Activated CD8-positive, alpha-beta memory T cell treated with anti-CD3 and anti-CD28 coated beads, Interleukin-2, amount 50 U/mL, for 4 hours (primary cell): Measurements from ENCODE around the gene PSMF1.
"Not testable (repeated sequence)": the region's sequence is repeated elsewhere in the genome, so short reads cannot be mapped to it uniquely, and the experiment has no call there.

ENCODE experiments used
- DNase-seq: peaks from one replicate; pipeline ENCODE4 v3.0.0-alpha.2; 2020

The PSMF1 gene

DNA sequence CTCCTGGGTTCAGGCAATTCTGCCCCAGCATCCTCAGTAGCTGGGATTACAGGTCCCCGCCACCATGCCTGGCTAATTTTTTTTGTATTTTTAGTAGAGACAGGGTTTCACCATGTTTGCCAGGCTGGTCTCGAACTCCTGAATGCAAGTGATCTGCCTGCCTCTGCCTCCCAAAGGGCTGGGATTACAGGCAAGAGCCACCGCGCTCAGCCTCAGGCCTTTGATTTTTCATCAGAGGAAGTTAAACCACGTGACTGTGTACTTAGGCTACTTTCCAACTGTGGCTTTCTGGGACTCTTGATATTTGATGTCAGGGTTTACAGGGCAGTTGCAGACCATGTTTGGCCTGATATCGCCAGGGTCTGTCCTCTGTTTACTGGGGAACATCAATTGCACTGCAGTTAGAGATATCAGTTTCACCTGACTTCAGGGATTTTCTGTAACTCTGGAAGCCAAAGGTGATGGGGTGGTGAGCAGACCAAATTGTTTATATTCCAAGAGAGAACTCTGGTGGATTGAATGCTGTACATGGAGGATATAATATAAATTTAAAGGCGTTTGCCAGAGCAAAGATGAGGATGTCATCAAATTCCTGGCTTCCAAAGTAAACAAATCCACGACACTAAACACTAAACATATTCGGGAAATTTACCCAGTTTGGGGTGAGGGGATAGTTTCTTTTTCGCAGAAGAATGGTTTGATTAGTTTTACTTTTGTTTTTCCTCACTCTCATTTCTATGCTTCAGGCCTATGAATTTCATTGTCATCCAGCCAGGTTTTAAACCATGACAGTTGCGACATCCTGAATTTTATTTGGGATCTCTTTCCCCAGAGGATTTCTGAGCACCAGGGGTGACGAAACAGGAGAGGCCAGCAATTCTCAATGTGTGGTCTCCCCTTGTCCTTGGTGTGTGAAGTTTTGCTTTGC is 4.2 kb downstream of the PSMF1 start:
- DNase-seq, result no peak

DNA sequence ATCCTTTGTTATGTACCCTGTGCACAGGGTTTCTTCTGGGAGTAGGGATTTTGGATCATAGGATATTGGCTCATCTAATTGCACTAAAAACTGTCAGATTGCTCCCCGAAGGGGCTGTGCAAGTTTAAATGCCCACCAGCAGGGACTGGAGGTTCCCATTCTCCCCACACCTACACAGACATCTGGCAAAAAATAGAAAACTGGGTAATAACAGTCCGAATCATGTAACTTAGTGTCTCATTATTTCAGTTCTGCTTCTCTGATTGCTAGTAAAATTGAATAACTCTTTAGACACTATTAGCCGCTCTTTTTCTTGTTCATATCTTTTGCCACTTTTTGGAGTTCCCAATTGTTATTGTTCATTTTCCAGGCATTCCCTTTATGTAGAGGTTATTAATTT is 5.3 kb downstream of the PSMF1 start:
- DNase-seq, result no peak

DNA sequence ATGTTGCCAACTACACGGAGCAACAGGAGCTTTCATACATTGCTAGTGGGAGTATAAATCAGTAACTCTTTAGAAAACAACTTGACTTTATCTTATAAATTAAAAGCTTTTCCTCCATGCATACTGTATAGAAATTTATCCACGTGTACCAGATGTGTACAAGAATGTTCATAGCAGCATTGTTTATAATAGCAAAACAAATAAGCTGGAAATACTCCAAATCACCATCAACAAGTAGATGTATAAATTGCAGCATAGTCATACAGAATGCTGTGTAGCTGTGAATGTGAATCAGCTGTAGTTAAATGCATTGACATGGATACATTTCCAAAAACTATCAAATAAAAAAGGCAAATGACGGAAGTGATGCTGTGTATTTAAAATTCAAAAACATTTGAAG is 6.0 kb downstream of the PSMF1 start:
- no peak for DNase-seq

DNA sequence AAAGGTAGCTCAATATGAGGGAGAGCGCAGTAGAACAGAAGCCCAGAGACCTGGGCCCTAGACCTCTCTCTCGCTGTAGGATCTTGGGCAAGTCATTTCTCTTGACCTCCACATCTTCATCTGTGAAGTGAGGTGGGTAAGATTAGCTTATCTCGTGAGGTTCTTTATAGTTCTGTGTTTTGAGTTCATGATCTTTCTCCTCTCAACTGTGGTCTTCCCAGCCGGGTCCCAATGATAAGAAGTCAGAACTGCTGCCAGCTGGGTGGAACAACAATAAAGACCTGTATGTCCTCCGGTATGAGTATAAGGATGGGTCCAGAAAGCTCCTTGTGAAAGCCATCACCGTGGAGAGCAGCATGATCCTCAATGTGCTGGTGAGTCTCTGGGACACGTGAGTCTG is 6.9 kb downstream of the PSMF1 start:
- no peak for DNase-seq

DNA sequence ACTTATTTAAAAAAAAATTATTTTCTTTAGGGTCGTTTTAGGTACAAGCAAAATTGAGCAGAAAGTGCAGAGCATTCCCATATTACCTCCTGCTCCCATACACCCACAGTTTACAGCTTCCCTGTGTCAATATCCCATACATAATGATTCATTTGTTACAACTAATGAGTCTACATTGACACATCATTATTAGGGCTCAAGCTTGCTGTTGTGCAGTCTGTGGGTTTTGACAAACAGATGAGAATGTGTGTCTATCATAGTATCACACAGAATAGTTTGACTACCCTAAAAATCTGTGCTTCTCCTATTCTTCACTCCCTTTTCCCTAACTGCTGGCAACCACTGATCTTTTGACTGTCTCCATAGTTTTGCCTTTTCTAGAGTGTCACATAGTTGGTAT is 9.4 kb downstream of the PSMF1 start:
- no peak for DNase-seq

DNA sequence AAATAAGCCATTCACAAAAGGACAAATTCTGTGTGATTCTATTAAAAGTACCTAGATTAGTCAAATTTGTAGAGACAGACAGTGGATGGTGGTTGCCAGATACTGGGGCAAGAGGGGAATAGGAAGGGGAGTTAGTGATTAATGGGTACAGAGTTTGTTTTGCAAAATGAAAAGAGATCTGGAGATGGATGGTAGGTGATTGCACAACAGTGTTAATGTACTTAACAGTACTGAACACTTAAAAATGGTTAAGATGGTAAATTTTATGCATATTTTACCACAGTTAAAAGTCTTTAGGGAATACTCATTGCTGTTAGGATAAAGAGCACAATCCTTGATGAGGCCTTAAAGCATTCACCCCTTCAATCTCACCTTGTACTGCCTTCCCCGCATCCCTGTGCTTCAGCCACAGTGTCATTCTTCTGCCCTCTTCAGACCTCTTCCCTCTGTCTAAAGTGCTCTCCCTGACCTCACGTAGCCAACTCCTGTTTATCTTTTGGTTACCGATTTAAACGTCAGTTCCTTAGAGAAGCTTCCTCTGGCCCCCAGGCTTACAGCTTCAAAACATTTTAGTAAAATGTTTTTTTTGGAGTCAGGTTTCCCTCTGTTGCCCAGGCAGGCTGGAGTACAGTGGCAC is 11.8 kb downstream of the PSMF1 start:
- no peak for DNase-seq

DNA sequence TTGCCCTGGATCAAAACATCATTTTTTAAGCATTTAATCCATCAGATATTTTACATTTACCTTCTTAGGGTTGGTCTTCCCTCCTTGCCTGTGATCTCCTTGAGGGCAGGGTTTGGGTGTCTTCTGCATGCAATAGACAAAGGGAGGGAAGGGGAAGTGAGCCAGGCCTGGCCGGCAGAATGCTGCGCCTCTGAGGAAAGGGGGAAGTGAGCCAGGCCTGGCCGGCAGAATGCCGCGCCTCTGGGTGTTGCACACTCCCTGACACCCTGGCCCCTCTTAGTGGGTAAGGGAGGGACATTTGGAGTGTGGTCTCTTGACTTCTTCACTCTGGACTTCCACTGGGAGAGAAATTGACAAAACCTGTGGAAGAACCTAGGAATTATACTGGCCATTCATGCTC is 12.4 kb downstream of the PSMF1 start:
- no peak for DNase-seq

DNA sequence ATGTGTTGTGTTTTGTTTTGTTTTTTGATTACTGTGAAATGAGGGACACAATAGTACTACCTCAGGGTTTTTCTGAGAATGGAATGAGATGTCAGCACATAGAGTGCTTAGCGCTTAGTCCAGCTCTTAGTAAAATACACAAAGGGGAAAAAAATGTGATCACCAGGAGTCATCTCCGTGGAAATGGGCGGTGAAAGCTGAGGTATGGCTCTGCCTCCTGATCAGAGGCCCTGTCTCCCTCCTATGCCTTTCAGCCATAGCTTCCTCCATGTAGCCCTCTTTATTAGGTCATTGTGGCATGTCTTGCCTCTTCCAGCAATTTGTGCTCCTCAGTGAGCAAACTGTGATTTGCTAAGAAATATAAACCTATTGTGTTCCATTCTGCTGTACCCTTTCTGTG is 13.0 kb downstream of the PSMF1 start:
- DNase-seq, result no peak

DNA sequence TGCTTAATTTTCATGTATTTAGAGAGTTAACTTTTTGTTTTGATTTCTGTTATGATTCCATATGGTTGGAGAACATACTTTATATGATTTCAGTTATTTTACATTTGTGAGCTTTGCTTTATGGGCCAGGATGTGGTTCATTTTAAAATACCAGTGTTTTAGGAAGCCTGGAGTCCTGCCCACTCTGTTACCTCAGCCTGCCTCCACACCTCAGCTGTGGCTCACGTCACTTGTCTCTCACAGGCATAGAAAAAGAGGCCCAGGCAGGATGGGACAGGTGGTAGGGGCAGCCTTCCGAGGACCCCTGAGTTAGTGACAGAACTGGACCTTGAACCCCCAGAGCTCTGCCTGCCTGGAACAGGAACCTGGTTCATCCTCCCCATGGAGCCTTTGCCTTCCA is 16.0 kb downstream of the PSMF1 start:
- no peak for DNase-seq

DNA sequence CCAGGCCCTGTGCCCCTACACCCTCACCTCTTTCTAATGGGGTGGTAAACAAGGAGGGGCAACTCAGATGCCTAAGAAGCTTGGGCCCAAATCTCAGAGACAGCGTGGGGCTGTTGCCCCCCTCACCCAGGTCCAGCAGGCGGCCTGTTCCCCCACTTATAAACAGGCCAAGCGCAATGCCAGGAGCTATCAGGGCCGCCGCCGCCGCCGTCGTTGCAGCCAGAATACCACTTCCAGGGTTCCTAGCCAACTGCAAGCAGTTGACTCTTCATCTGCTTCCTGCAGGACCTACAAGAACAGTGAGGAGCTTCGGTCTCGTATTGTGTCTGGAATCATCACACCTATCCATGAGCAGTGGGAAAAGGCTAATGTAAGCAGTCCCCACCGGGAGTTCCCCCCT is 16.4 kb downstream of the PSMF1 start:
- no peak for DNase-seq

DNA sequence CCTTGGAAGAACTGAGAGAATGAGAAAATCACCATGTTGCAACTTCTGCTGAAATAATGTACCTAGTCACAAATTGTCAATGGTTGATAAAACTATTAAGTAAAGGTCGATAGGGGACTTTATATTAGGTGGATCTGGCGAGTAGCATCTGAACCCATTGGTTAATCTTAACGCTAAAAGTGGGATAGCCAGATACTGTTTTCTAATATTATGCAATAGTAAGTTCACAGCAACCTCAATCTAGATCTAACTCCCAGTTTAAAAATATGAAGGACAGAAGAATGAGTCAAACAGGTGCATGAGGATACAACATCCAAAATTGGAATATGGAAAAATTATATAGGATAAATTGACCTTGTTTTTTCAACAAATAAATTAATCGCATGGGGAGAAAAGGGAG is 18.8 kb downstream of the PSMF1 start:
- DNase-seq, result no peak

DNA sequence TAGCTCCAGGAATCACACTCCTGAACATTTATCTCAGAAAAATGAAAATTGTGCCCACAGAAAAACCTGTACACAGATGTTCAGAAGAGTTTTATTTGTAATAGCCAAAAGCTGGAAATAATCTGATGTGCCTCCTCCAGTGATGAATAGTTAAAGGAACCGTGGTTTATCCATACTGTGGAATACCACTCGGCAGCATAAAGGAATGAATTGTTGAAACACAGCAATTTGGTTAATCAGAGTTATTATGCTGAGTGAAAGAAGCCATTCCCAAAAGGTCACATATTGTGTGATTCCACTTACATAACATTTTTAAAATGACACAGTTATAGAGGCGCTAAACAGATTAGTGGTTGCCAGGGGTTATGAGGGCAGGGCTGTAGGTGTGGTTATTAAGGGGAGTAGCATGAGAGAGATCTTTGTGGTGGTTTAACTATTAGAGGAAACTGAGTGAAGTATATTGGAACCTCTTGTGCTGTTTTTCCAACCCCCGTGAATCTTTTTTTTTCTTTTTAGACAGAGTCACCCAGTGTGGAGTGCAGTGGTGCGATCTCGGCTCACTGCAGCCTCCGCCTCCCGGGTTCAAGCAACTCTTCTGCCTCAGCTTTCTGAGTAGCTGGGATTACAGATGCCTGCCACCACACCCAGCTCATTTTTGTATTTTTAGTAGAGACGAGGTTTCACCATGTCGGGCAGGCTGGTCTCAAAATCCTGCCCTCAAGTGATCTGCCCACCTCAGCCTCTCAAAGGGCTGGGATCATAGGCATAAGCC is 26.2 kb downstream of the PSMF1 start:
- no peak for DNase-seq

DNA sequence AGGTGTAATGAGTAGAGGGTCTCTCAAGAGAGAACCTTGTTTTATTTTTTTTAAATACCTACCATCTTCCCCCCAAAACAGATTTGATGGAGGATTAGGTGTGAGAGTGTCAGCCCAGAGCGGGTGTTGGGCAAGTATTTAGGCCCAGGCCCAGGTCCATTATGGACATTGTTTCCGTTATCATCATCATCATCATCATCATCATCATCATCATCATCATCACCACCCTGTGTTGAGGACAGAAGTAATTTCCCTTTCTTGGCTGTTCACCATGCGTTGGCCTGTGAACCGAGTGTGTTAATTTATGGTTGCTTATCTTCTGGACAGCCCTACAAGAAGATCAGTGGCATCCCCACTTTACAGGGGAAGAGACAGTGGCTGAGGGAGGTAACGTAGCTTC is 28.6 kb downstream of the PSMF1 start:
- no peak for DNase-seq

DNA sequence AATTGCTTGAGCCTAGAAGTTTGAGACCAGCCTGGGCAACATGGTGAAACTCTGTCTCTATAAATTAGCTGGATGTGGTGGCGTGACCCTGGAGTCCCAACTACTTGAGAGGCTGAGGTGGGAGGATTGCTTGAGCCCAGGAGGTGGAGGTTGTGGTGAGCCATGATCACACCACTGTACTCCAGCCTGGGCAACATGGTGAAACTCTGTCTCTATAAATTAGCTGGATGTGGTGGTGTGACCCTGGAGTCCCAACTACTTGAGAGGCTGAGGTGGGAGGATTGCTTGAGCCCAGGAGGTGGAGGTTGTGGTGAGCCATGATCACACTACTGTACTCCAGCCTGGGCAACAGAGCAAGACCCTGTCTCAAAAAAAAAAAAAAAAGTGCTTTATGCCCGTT is 31.4 kb downstream of the PSMF1 start:
- DNase-seq, result not testable (repeated sequence)

DNA sequence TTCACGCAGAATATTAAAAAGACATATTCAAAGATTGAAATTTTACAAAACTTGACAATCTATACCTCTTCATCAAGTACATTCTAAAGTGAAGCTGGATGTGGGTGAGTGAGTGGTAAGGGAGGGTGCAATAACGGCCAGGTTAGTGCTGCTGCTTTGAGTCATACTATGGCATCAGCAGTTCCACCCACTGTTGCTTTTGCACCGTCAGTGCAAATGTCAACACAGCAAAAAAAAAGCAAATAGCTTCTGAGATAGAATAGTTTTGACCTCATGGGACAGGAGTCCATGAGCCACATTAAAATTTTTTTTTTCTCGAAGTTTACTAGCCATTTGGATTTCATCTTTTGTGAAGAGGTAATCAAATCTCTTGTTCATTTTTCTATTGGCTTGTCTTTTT is 31.8 kb downstream of the PSMF1 start:
- DNase-seq, result no peak

DNA sequence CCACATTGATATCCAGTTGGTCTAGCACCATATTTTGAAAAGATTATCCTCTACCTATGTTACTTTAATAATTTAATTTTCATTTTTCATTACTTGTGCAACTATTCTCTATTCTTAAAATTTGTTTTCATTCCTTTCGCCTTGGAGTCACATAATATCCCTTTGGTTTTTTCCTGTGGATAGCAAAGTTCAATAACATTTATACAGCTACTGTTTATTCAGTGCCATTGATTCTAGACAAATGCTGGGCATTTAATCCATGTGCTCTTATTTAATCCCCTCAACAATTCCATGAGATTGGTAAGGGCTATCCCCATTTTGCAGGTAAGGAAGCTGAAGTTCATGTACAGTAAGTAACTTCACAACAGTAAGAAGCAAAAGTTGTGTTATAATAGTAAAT is 32.6 kb downstream of the PSMF1 start:
- no peak for DNase-seq

DNA sequence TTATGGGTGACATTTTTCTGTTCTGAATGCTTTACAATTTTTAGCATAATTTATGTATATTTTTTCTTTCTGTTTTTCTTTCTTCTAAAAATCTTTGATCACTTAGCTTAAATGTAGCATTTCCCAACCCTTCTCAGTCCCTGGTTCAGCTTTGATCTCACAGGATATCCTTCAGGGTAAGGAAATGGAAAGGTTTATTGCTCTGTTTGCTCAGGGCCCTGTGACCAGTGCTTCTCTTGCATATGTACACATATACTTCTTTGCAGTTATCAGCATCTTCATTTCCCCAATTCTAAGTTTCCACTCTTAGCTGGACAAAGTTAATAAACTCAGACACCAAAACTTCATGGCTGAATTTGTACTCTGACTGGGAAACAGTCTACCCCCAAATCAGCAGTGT is 35.8 kb downstream of the PSMF1 start:
- no peak for DNase-seq

DNA sequence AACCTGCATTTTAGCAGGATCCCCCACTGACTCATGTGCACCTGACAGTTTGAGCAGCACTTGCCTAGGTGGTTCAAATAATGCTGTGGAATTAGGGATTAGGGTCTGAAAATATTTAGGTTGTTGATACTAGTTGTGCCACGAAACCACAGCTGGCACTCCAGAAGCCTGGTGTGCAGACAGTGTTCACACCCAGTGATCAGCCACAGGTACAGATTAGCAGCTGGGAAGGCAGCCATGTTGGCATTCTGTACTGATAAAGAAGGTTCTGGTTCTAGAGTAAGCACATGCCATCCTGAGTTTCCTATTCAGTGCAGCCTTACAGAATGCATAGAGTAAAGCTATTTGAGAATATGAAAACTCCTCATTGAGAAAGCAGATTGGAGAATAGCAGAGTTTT is 36.3 kb downstream of the PSMF1 start:
- DNase-seq, result no peak

DNA sequence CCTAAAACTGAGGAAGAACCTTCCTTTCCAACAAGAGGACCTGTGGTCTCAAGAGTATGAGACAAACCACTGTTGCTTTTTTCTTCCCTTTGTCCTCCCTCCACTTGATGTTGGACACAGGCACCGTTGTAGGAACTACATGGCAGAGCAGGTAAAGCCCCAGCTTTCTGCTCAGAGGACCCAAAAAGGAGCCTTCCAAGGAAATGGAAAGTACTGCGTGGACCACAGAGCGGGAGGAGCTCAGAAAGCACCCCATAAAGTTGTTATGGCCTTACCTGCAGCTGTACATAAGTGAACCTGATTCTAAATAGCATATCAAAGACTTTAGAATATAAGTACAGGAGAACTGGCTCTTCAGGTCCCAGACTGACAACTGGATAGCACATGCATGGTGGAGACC is 36.9 kb downstream of the PSMF1 start:
- no peak for DNase-seq

DNA sequence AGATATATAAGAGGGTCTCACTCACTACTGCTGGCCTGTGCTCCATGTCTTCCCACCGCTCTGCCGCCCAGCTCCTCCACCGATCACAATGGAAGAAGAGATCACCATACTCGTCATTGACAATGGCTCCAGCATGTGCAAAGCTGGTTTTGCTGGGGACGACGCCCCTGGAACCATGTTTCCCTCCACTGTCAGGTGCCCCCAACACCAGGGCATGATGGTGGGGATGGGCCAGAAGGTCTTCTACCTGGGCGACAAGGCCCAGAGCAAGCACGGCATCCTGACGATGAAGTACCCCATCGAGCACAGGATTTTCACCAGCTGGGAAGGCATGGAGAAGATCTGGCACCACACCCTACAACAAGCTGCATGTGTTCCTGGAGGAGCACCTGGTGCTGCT is 42.1 kb downstream of the PSMF1 start:
- DNase-seq, result no peak

DNA sequence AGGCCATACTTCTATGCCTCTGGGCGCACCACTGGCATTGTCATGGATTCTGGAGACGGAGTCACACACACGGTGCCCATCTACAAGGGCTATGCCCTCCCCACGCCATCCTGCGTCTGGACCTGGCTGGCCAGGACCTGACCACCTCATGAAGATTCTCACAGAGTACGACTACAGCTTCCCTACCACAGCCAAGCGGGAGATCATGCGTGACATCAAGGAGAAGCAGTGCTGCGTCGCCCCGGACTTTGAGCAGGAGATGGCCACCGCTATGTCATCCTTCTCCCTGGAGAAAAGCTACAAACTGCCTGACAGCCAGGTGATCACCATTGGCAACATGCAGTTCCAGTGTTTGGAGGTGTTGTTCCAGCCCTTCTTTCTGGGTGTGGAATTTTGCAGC is 42.6 kb downstream of the PSMF1 start:
- DNase-seq, result no peak

DNA sequence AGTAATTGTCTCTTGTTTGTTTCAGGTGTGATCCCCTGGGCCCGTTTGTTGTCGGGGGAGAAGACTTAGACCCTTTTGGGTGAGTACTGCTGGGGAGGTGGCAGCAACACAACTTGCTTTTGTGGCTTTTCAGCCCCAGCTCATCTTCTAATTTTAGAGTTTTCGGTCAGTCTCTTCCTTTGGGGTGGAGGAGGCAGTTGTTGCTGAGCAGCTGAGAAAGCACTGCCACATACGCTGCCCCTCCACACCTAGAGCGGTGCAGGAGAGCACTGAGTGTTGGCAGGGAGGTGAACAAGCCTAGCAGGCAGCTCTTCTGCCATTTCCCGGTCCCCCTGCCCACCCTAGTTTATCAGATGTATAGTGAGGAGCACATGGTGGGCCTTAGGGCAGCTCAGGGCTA is 44.7 kb downstream of the PSMF1 start:
- no peak for DNase-seq

DNA sequence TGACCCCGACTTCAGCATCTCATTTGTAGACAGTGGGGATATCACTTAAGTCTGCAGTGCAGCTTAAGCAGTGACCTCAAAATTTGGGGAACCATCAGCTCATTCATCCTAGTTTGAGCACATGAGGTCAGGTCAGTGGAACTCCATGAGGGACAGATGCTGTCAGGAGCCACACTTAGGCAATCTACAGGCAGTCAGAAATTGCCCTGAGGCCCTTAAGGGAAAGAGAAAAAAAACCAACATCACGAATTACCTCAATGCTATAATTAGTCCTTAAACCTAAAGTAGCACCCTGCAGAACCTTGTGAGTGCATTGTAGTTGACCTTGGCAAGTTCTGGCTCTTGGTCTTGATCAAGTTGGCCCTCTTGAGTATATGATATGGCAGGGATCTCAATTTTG is 45.3 kb downstream of the PSMF1 start:
- DNase-seq, result no peak

DNA sequence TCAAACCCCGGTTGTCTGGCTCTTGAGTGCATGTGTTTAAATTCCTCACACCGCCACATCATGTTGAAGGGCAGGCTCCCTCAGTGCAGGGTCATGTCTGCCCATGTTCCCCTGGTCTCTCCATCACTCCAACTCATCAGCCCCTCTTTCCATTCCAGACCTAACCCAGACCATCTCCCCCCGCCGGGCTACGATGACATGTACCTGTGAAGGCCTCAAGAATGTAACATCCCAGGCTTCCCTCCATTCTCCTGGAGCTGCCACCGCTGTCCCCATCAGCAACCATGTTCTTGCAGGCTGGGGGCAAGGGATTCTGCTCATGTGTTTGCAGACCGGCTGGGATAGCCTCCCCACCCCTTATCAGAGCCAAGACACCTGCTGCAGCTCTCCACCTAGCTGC is 46.5 kb downstream of the PSMF1 start:
- no peak for DNase-seq
